Fibroblast of lung (primary cell): ENCODE data around the gene IGFBPL1. TPM values are rescaled to one million over a fixed set of nuclear protein-coding genes. Genes with fewer than 3 reads are reported as not detected.

Experiments used
- DNase-seq, 2 donors: peaks; one replicate each; pipeline versions ENCODE4 v3.0.0 to v3.0.0-alpha.2; 2010; ENCODE audit warnings: low read depth in 2 of 2
- H2AFZ ChIP-seq: 2 replicates; pipeline ENCODE4 v1.5.1; 2012; ENCODE audit warnings: low read length, control low read depth, inconsistent platforms
- H3K27ac ChIP-seq: 2 replicates; pipeline ENCODE4 v1.5.1; 2011; ENCODE audit warnings: low read length, control low read depth; ENCODE audit not compliant: insufficient read depth
- H3K27me3 ChIP-seq: 2 replicates; pipeline ENCODE4 v1.5.1; 2011; ENCODE audit warnings: mild to moderate bottlenecking, low read length; ENCODE audit not compliant: control insufficient read depth, insufficient read depth
- H3K36me3 ChIP-seq: 2 replicates; pipeline ENCODE4 v1.5.1; 2011; ENCODE audit warnings: low read length; ENCODE audit not compliant: control insufficient read depth, insufficient read depth
- H3K4me1 ChIP-seq: 2 replicates; pipeline ENCODE4 v1.5.1; 2011; ENCODE audit warnings: low read length; ENCODE audit not compliant: control insufficient read depth, insufficient read depth; ENCODE audit errors: extremely low read depth
- H3K4me2 ChIP-seq: 2 replicates; pipeline ENCODE4 v1.5.1; 2011; ENCODE audit warnings: low read length, control low read depth; ENCODE audit not compliant: insufficient read depth; ENCODE audit errors: extremely low read depth
- H3K4me3 ChIP-seq, 4 experiments: fragments of 200-600 bp in 1 of 4; sonication (generic) in 1 of 4; replicated peaks in 1 of 4; 2 replicates each; pipeline ENCODE4 v1.5.1; 2011 to 2016; ENCODE audit warnings: low read length in 4 of 4, low read depth in 3 of 4, mild to moderate bottlenecking in 3 of 4, control low read depth in 2 of 4, inconsistent platforms in 1 of 4, mixed read lengths in 1 of 4; ENCODE audit not compliant: insufficient read depth in 1 of 4; ENCODE audit errors: control extremely low read depth in 1 of 4
- H3K79me2 ChIP-seq: 2 replicates; pipeline ENCODE4 v1.5.1; 2012; ENCODE audit warnings: mild to moderate bottlenecking, low read length, inconsistent platforms; ENCODE audit not compliant: control insufficient read depth, insufficient read depth
- H3K9ac ChIP-seq: 2 replicates; pipeline ENCODE4 v1.5.1; 2011; ENCODE audit warnings: mild to moderate bottlenecking, low read length, control low read depth; ENCODE audit not compliant: insufficient read depth
- H3K9me3 ChIP-seq: 2 replicates; pipeline ENCODE4 v1.5.1; 2012; ENCODE audit warnings: low read depth, low read length; ENCODE audit not compliant: control insufficient read depth, insufficient read depth
- H4K20me1 ChIP-seq: 2 replicates; pipeline ENCODE4 v1.5.1; 2011; ENCODE audit warnings: low read length; ENCODE audit not compliant: control insufficient read depth, insufficient read depth; ENCODE audit errors: extremely low read depth
- CTCF ChIP-seq, 2 donors: IDR thresholded peaks in 1 of 2; conservative IDR thresholded peaks in 1 of 2; 1 replicate in 1 of 2; 2 replicates in 1 of 2; pipeline ENCODE4 v1.5.1; 2011 to 2012; ENCODE audit warnings: low read length in 2 of 2, control low read depth in 1 of 2, inconsistent platforms in 1 of 2, low read depth in 1 of 2, mild to moderate bottlenecking in 1 of 2
- EZH2 ChIP-seq: IDR thresholded peaks from 2 replicates; pipeline ENCODE4 v1.5.1; 2012; ENCODE audit warnings: low read length, control low read depth, mild to moderate bottlenecking; ENCODE audit errors: missing control alignments
- polyA plus RNA-seq, 2 donors: library from polyadenylated mRNA; depleted of rRNA in 1 of 2; stranded (reverse) in 1 of 2; unstranded in 1 of 2; fragments of >200 nt; gene quantifications; 2 replicates each; pipeline ENCODE4 v1.2.1, GENCODE V29; 2011 to 2012; ENCODE audit warnings: missing spikeins in 1 of 2
- total RNA-seq: library from RNA; depleted of rRNA; stranded (reverse); fragments of >200 nt; gene quantifications from 2 replicates; pipeline ENCODE4 v1.2.1, GENCODE V29; 2014

IGFBPL1 gene
- total and polyA plus RNA-seq, 2 donors (not counting 1 experiment from before 2014, with no cell fraction given): not detected

- no peaks in the 10 kb centered on the region for H3K36me3 ChIP-seq
- no peaks in the 10 kb centered on the region for H3K9me3 ChIP-seq
- no peaks in the 10 kb centered on the region for H3K4me1 ChIP-seq
- no peak overlapping the region for H2AFZ ChIP-seq
- no peaks in the 10 kb centered on the region for H3K27me3 ChIP-seq
- TF ChIP-seq EZH2 (no peak), CTCF (conservative IDR thresholded peaks at IDR 0.05 in 1 of 2, IDR thresholded peaks at IDR 0.05 in 1 of 2; ENCODE audit: low read depth in 1 of 2, low read length in 2 of 2) (no peak)
- H3K27ac ChIP-seq: no peak overlapping the region
- no peak for DNase-seq
- H3K79me2 ChIP-seq: no peaks in the 10 kb centered on the region
- H4K20me1 ChIP-seq: no peaks in the 10 kb centered on the region
- H3K4me2 ChIP-seq: no peak overlapping the region
- no peak overlapping the region for H3K9ac ChIP-seq
- H3K4me3 ChIP-seq: no peak overlapping the region
Measured at GRCh38 chr9:38385896-38386295, 38.4 kb downstream of the IGFBPL1 start.

DNA sequence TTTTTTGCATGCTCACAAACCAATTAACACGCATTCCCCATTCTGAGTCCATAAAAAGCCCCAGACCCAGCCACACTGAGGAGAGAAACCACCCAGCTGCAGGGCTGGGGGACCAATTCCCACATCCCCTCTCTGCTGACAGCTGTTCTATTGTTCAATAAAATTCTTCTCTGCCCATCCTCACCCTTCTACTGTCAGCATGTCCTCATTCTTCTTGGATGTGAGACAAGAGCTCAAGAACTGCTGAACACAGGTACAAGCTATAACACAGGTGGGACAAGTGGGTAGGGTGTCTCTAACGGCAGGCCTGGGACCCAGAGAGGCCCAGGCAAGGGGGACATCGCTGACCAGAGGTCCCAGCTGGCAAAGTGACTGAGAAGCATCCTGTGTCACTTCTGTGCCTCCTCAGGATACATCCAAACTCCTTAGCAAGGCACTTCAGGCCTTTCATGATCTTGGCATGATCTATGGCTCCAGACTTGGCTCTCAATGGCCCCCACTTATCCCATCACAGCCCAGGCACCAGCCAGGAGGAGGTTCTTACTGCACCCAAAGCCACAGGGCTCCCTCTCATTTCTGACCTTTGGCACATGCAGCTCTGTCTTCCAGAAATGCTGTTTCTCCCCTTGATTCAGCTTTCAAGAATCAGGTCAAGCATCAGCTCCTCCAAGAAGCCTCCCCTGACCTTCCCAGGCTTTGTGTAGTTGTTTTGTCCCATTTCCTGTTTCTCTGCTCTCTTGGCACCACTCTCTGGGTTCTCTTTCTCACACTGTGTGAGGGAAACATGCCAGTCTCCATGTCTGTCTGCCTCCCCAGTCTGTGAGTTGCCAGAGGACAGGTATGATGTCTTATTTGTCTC is 39.0 kb downstream of the IGFBPL1 start:
- no peak overlapping the region for H3K27ac ChIP-seq
- H2AFZ ChIP-seq: no peak overlapping the region
- H3K36me3 ChIP-seq: no peaks in the 10 kb centered on the region
- no peaks in the 10 kb centered on the region for H3K27me3 ChIP-seq
- H3K9me3 ChIP-seq: no peaks in the 10 kb centered on the region
- H3K79me2 ChIP-seq: no peaks in the 10 kb centered on the region
- no peak overlapping the region for H3K4me3 ChIP-seq
- H4K20me1 ChIP-seq: no peaks in the 10 kb centered on the region
- no peaks in the 10 kb centered on the region for H3K4me1 ChIP-seq
- TF ChIP-seq CTCF (conservative IDR thresholded peaks at IDR 0.05 in 1 of 2, IDR thresholded peaks at IDR 0.05 in 1 of 2; ENCODE audit: low read depth in 1 of 2, low read length in 2 of 2) (no peak), EZH2 (no peak)
- H3K9ac ChIP-seq: no peak overlapping the region
- DNase-seq: no peak
- no peak overlapping the region for H3K4me2 ChIP-seq

DNA sequence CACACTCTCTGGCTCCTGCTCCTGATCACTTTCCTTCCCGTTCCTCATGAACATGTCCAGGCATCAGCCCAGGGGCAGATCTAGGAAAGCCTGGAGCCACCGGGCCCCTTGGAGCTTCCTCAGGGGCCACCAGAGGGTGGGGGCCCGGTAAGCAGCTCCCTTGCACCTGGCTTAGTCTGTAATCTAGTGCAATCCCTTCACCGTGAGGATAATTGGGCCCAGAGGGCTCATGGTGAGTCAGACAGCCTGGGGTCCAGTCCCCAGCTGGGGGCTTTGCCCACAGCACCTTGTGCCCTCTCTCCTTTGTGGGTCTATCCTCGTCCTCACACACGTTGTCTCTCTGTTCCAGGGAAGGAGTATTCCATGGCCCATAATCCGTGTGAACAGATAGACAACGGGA is 42.1 kb downstream of the IGFBPL1 start:
- Histone ChIP-seq H3K27ac (no peak overlapping the region), H4K20me1 (no peaks in the 10 kb centered on the region), H3K36me3 (no peaks in the 10 kb centered on the region), H3K4me2 (no peak overlapping the region), H3K9me3 (no peaks in the 10 kb centered on the region), H2AFZ (no peak overlapping the region), H3K79me2 (no peaks in the 10 kb centered on the region), H3K9ac (no peak overlapping the region), H3K27me3 (no peaks in the 10 kb centered on the region), H3K4me1 (no peaks in the 10 kb centered on the region), H3K4me3 (no peak overlapping the region)
- TF ChIP-seq CTCF (conservative IDR thresholded peaks at IDR 0.05 in 1 of 2, IDR thresholded peaks at IDR 0.05 in 1 of 2; ENCODE audit: low read depth in 1 of 2, low read length in 2 of 2): no peak
- TF ChIP-seq EZH2: no peak
- no peak for DNase-seq
